WI38 (cell line): ENCODE results near the gene KCNJ6.

Experiments
- H3K4me3 ChIP-seq: 2 replicates; pipeline ENCODE4 v1.5.1; 2011; ENCODE audit warnings: low read depth, mild to moderate bottlenecking, control low read depth, low read length
- CTCF ChIP-seq: IDR thresholded peaks from 2 replicates; pipeline ENCODE4 v1.5.1; 2012; ENCODE audit warnings: low read depth, mild to moderate bottlenecking, control low read depth, low read length

The KCNJ6 gene

GRCh38 chr21:37771181-37771580 lies 145.1 kb downstream of the KCNJ6 start:
- H3K4me3 ChIP-seq: no peak overlapping the region
- no peak for TF ChIP-seq CTCF

- TF ChIP-seq CTCF: no peak
- no peak overlapping the region for H3K4me3 ChIP-seq
These were observed 145.8 kb downstream of the KCNJ6 start for GRCh38 chr21:37770461-37770860.

- no peak for TF ChIP-seq CTCF
- no peak overlapping the region for H3K4me3 ChIP-seq
These were observed 146.6 kb downstream of the KCNJ6 start for GRCh38 chr21:37769656-37770055.

- H3K4me3 ChIP-seq: no peak overlapping the region
- TF ChIP-seq CTCF: no peak
These were observed 148.3 kb downstream of the KCNJ6 start for GRCh38 chr21:37767984-37768383.

GRCh38 chr21:37766129-37766528 lies 150.1 kb downstream of the KCNJ6 start:
- TF ChIP-seq CTCF: no peak

GRCh38 chr21:37765221-37765900 lies 150.9 kb downstream of the KCNJ6 start:
- H3K4me3 ChIP-seq: no peak overlapping the region
- no peak for TF ChIP-seq CTCF

More at GRCh38 chr21:37766129-37766528, 150.1 kb downstream of the KCNJ6 start:
- no peak overlapping the region for H3K4me3 ChIP-seq

GRCh38 chr21:37764691-37765090 lies 151.6 kb downstream of the KCNJ6 start:
- H3K4me3 ChIP-seq: no peak overlapping the region
- TF ChIP-seq CTCF: no peak
